GM18511 (cell line): ENCODE measurements around the gene LRRC41.

Experiments
- ATAC-seq: cut with Tn5 transposase; IDR thresholded peaks from one replicate; pipeline ENCODE4 v1.9.1; 2021; ENCODE audit warnings: mild to moderate bottlenecking, moderate library complexity; ENCODE audit not compliant: unreplicated experiment

LRRC41 gene

DNA sequence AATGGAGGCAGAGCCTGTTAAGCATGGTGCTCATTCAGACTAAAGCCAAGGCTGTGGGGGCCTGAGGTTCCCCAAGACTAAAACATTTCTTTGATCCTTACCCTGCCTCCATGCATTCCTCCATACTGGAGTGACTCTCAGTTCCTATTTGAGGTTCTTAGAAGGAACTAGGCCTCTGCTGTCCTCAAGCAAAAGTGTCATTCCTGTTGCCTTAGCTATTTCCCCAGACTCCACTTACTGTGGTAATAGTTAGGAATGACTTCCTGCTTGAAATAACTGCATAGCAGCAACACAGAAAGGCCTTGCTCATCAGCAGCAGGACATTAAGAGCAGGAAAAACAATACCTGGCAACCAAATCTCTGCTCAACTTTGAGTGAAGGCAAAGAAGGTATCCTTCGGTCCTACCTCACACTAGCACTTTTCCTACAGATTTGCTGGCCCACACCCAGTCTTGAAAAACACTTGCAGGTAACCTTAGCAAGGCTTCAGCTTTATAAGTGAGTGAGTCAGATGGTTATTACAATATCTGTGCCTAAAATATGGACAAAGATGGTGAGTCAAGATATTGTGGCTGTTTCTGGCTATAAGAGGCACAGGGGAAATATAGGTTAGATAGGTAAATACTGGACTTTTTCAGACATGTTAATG lies 14.8 kb downstream of the LRRC41 start:
- ATAC-seq = no peak

DNA sequence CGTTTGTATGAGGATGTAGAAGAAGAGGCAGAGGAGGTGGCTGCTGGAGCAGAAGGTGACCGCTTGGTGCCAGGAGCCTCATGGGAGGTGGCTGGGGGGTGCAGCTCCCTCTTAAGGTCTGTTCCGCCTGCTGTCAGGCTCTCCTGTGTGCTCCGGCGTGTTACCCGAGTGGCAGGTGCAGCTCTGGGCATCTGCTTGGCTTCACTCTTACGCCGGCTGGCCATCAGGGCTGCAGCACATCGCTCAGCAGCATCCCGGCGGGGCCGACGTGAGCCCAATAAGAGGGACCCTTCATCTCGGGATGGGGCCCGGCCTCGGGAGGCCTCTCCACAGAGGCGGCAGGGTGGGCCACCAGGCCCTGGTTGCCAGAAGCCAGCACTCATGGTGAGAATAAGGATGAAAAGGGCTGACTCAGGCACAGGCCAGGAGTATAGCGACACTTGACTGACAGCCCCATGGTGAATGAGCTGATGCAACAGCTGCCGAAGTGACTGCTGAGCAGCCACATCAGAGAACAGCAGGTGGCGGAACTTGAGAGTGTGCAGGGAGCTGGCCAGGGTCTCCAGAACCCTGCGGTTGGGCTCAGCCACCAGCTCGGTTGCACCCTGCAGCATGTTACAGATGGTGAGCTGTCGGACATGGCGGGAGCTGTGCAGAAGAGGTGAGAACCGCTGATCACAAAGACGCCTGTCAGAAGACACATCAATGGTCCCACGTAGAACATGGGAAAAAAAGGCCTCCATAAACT lies 17.5 kb downstream of the LRRC41 start:
- no peak for ATAC-seq

DNA sequence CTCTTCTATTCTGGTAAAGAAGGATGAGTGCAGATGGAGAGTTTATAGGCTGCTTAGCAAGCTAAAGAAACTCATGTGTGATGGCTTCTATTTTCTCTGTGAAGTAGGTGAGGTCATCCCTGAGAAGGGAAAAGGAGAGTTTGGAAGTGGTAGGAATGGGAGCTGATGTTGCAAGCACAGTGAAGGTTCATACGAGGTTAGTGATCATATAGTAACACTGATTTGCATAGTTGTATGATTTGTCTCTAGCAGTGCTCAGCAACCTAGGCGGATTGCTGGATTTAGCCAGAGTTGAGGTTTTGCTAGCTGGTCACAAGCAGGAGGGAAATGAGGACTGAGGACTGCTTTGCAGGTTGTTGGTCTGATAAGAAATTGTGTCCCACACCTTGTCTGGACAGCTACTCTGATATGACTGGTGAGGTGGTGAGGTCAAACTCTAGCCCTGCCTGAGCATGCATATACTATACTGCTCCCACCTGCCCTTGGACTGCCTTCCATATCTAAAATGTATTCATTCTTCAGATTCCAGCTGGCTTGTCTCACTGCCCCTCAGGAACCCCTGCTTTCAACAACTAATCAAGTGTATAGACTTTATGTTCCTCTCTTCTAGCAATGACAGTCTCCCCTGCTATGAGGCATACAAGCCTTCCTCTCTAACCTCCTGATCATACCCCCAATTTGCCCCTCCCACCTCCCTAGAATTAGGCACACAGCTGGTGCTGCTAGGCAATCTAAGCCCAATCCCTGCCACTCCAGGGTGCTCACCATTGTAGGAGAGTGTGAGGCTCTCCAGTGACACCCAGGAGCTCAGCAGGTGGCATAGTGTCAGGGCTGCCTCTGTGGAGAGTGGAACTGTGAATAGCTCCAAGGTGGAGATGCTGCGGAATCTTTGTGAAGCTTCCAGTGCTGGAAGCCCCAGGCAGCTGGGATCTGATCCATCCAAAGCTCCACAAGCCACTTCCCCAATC lies 18.5 kb downstream of the LRRC41 start:
- no peak for ATAC-seq

DNA sequence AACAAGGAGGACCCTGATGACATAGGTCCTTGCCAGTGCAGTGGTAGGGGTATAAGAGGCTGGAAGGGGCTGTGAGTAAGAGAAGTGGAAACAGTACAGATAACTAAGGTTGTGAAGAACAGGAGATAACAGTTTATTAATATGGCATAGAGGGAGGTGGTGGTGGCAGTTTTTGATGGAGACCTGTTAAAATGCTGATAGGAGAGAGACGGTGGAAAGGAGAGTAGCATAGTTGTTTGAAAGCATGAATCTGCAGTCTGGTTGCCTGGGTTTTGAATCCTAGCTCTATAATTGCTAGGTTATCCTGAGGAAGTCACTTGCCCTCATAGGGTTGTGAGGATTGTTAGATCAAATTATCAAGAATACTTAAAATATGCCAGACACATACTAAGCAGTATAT lies 19.4 kb downstream of the LRRC41 start:
- no peak for ATAC-seq

DNA sequence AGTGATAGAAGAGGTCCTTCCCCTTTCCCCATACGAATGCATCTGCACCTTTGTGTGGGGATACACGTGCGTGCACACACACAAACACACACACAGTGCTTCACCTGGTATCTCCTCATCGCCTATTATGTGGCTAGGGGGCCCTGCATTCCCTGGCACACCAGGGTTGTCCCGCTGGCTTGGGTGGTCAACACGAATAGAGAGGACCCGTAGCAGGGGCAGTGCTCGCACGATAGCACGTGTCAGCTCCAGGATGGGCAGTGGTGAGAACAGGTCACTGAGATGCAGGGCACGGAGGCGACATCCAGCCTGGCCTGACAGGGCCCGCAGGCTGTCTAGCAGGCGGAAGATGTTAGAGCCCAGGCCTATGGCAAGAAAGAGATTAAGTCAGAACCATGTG lies 22.4 kb downstream of the LRRC41 start:
- ATAC-seq = no peak

DNA sequence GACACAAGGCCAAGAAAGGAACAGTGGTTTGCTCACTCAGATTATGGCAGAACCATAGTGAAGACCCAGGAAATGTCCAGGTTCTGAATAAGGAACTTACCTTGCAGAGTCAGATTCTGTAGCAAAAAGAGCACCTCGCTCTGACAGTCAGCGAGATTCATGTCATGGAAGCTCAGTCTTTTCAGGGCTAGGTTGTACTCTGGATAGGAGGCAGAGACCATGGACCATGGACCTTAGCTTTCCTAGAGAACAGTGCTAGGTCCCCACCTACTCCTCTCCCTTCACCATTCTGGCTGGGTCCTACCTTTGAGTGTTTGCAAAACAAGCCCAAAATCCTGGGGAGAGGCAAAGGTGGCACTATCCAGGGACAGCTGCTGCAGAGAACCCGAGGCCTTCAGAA lies 23.3 kb downstream of the LRRC41 start:
- no peak for ATAC-seq

DNA sequence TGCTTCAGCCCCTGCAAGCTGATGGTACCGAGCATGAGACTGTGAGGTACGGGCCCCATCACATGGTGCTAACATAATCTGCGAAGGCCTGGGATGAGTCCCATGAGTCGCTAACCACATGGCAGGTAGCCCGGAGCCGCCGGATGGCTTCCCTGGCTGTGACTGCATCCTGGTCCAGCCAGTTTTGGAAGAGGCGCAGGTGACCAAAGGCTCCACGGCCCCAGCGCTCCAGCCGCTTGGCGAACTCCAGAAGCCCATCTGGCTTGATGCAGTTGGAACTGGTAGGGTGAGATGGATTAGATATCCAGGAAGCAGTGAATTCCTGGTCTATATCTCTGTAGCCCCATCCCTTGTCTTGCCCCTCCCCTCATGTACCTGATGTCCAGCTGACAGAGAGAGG lies 24.6 kb downstream of the LRRC41 start:
- no peak for ATAC-seq

DNA sequence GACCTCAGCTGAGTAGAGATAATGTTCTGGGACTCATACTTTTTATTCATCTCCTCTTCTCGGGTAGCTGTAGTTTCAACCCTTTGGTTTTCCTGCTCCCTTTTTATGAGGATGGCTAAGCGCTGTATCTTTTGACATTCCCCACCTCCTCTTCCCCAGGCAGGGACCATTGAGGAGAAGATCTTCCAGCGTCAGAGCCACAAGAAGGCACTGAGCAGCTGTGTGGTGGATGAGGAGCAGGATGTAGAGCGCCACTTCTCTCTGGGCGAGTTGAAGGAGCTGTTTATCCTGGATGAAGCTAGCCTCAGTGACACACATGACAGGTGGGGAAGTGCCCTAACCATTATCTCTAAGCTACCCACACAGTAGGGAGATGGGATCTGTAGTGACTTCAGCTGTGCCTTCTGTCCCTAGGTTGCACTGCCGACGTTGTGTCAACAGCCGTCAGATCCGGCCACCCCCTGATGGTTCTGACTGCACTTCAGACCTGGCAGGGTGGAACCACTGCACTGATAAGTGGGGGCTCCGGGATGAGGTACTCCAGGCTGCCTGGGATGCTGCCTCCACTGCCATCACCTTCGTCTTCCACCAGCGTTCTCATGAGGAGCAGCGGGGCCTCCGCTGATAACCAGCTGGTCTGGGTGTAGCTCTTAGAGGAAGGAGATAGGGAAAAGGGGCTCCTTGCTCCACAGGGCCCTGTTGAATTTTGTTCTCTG lies 25.6 kb downstream of the LRRC41 start:
- no peak for ATAC-seq

DNA sequence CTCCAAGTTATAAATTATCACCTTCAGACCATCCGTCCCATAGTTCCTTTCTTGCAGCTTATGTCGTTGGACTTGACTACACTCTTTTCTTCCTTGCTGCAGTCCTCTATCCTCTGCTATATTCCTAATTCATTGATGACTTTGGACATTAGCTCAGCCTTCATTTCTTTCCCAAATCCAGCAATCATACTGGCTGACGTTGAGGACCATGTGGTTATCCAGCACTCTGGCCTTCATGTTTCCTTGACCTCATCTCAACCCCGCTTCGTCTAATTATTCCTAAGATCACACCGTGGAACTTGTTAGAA lies 28.4 kb downstream of the LRRC41 start:
- no peak for ATAC-seq

DNA sequence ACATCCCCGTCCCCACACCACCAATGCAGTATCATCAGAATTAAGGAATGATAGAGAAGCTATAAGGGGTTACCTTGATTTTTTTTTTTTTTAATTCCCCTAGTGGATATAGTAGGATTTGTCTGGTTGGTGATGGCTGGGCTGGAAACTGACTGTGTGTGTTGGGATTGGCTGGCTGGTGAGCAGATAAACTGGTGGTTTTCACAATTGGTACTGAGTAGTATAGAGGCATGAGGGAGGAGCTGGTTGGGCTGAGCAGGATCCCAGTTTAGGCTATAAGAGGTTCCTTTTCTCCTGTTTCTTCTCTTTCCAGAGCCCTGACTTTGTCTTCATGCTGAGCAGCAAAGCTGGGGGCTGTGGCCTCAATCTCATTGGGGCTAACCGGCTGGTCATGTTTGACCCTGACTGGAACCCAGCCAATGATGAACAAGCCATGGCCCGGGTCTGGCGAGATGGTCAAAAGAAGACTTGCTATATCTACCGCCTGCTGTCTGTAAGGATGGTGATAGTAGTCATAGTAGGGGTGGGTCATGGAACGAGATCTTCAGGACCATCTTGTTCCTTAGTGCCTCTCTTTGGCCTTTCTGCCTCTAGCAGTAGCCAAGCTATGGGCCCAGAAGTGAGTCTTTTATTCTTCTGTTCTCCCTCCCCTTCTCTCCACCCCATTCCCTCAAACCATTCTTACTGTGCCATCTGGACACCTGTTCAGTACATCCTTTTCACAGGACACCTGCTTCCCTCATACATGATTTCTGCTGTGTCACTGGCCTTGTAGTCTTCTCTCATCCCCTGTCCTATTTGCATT lies 29.0 kb downstream of the LRRC41 start:
- ATAC-seq = no peak

DNA sequence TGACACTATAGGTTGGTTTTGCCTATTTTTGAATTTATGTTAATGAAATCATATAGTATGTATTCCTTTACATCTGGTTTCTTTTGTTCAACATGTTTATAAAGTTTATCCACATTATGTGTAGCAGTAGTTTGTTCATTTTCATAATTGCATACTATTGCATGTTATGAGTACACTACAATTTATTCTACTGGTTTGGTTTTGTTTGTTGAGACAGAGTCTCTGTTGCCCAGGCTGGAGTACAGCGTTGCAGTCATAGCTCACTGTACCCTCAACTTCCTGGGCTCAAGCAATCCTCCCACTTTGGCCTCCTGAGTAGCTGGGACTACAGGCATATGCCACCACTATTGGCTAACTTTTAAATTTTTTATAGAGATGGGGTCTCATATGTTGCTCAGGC lies 34.8 kb downstream of the LRRC41 start:
- no peak for ATAC-seq

DNA sequence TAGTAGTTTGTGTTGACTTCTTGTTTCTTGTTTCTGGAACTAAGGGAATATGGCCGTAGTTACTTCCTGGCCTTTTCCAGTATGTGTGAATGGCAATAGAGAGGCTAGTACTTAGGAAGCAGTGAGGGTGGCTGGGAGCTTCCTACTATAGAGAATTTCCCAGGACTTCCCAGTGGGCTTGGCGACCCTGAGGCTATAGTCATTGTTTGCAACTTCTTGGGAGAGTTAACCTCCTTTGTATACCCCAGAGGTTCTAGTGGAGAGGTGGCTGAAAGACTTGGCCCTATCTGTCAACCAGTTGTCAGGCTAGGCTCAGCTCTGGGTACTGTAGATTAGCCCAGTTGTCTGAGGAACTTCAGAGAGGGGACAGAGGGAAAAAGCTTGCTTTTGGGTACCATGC lies 40.3 kb downstream of the LRRC41 start:
- no peak for ATAC-seq

DNA sequence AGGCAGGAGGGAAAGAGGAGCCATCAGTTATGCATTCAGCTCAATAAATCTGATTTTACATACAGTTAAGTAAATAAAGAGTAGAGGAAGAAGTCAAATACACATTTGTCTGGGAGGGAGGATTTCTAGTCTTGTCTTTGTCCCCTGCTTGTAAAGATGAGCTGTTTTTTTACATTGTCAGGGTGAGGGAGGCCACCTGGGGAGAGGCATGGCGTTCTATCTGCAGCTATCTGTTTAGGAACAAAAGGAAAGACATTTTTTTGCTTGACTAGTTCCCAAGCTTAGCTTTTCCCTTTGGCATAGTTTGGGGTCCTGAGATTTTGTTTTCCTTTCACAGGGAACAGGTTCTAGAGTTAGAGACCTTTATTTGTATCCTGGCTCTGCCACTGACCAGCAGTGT lies 40.9 kb downstream of the LRRC41 start:
- ATAC-seq = no peak

DNA sequence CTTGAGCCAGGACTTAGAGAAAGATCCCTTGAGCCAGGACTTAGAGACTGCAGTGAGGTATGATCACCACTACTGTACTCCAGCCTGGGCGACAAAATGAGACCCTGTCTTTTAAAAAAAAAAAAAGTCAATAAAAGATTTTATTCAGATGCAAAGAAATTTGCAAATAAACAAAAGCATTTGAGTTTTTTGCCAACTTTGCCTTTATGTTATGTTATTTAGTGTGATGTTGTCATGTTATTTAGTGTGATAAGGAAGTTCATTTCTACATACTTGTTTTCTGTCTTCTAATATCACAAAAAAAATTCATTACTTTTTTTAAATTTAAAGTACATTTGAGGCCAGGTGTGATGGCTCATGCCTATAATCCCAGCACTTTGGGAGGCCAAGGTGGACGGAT lies 46.9 kb downstream of the LRRC41 start:
- ATAC-seq = no peak

DNA sequence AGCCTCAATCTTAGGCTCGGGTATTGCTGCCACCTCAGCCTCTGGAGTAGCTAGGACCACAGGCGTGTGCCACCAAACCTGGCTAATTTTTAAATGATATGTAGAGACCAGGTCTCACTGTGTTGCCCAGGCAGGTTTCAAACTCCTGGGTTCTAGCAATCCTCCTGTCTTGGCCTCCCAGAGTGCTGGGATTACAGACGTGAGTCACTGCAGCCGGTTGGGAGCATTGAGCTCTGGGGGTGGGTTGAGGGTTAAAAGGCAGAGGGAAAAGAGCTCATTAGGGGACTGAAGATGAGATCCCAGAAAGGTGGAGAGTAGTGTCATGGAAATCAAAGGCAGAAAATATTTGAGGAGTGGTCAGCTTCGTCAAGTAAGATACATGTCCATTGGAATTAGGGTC lies 48.7 kb downstream of the LRRC41 start:
- ATAC-seq = no peak

DNA sequence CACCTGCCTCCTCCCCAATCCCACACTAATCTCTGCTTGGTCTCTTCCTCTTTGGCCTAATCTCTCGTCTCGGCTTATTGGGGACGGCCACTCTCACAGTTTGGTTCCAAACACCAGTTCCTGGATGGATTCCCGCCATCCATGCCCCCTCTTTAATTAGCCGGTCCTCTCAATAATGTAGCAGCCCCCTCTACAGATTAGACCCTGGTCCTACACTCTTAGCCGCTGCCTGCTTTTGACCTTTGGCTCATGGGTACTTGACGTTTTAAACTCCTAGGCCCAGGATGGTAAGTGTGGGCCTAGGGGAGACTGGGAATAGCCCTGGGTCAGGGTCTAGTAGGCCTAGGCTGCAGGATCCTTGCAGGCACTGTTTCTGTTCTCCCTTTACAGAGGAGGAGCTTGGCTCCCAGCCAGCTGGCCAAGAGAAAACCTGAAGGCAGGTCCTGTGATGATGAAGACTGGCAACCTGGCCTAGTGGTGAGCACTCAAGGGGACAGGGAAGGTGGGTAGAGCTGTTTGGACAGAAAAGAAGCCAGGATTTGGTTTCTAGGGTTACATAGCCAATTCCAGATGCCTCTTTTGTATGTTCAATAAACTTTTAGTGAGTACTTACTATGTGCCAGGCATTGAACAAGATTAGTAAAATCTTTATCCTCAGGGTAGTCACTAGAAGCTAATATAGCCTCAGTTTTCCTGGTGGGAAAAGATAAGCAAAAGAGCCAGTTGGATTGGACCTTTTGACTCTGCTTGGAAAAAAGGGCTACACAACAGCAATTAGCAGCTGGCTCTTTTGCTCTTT lies 55.1 kb downstream of the LRRC41 start:
- no peak for ATAC-seq

DNA sequence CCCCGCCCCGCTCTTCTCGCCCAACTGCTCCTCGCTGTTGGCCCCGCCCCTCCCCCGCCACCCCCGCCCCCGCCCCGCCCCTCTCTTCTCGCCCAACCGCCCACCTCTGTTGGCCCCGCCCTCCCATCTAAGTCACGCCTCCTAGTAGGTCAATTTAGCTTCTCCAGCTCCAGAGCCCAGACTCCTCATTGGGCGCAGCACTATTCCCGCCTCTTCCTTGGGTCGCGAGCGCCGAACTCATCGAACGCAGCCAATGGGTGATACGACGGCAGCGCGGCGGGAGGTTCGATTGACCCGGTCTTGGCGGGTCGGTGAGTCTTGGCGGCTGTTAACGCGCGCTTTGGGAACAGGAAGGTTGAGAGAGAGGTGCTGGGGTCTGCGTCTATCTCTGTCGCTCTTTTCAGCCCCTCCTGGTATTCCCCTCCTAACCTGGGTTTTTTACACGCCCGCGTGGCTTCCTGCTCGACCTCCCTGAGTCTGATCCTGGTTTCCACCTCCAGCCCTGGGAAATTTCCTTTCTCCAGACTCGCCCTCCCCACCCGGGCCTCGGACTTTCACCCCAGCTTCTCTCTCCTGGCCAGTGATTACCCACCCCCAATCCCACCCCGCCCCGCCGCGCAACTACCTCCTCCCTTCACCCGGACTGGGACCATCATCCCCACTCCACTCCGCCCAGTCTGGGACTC lies 55.8 kb downstream of the LRRC41 start, which contains the start of gene RAD54L:
Gene RAD54L, plus strand, starts transcription at position 328 of the 686 bp plus-strand sequence. CDS start 643 bp downstream, outside the sequence.
- ATAC-seq = peak; percentile 89

DNA sequence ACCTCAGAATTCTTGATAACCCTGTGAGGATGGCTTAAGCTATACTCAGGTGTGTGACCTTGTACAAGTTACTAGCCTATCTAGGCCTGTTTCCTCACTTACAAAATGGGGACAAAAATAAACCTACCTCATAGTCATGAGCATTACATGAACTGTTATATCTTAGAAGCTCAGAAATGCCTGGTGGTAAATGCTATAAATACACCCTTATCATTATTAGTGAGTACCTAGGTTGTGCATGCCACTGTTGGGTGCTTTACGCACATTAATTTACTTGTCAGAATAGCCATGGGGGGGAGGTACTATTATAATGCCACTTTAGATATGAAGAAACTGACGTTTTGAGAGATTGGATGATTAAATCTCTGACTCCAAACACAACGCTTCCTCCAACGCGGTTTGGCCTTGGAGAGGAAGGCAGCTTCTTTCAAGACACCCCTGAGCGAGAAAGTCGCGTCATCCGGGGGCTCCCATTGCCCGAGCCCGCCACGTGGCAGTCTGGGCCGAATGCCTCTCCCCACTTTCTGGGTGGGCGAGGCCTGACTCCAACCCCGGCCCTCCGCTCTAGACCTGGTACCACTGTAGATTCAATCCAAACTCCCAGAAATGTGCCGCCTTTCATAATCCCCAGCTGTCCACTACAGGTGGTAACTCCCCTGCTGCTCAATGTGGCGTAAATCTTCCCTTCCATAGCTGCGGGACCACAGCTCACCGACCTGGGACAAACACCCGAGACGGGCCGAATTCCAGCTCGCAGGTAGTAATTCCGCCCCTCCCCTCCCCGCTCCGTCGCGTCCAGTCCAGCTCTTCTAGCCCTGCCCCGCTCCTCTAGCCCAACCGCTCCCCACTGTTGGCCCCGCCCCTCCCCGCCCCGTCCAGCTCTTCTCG lies 56.6 kb downstream of the LRRC41 start:
- peak; percentile 63 for ATAC-seq
